Stimulated activated memory B cell treated with anti-CD40 and anti-IgM and Interleukin-4, amounts not matched to agents 10 μg/mL and 1 μg/mL and 100 μg/mL, for 72 hours (primary cell): Measurements from ENCODE around the gene SLC26A6.

Source experiments
- ATAC-seq: fragments of 150-1000 bp; cut with Tn5 transposase; 2 replicates; pipeline ENCODE4 v1.10.0; 2021
- H3K27ac Mint-ChIP-seq: one replicate; pipeline ENCODE4 v1.8.0; 2022; ENCODE audit warnings: mild to moderate bottlenecking, mixed read lengths
- H3K27me3 Mint-ChIP-seq: one replicate; pipeline ENCODE4 v1.8.0; 2022; ENCODE audit warnings: mixed read lengths
- H3K36me3 Mint-ChIP-seq: one replicate; pipeline ENCODE4 v1.8.0; 2022; ENCODE audit warnings: mixed read lengths
- H3K4me1 Mint-ChIP-seq: one replicate; pipeline ENCODE4 v1.8.0; 2022; ENCODE audit warnings: mixed read lengths
- H3K4me3 Mint-ChIP-seq: one replicate; pipeline ENCODE4 v1.8.0; 2022; ENCODE audit warnings: mild to moderate bottlenecking, moderate library complexity, mixed read lengths
- H3K9me3 Mint-ChIP-seq: one replicate; pipeline ENCODE4 v1.8.0; 2022; ENCODE audit warnings: mixed read lengths

SLC26A6 gene

GRCh38 chr3:48635222-48636021 is at the start of gene SLC26A6:
Gene SLC26A6, minus strand, starts transcription at chr3:48635461. Its CDS starts 68 bp downstream, at chr3:48635393.
- ATAC-seq: peak; percentile 96
- Mint-ChIP-seq H3K36me3 (peaks cover 24% of the 10 kb centered on the region), H3K27me3 (peaks cover 6% of the 10 kb centered on the region), H3K4me3 (peak within 1 kb of the TSS; percentile 93), H3K27ac (peak within 1 kb of the TSS; percentile 81), H3K4me1 (peaks cover 18% of the 10 kb centered on the region), H3K9me3 (no peaks in the 10 kb centered on the region)

GRCh38 chr3:48684480-48685143 is 49.4 kb upstream of the SLC26A6 start:
- Mint-ChIP-seq H3K4me1 (peaks cover 43% of the 10 kb centered on the region), H3K36me3 (peaks cover 36% of the 10 kb centered on the region)
- no peak for ATAC-seq

GRCh38 chr3:48684054-48684349 is 48.7 kb upstream of the SLC26A6 start:
- Mint-ChIP-seq H3K4me3 (no peak overlapping the region), H3K9me3 (no peaks in the 10 kb centered on the region), H3K27me3 (no peaks in the 10 kb centered on the region), H3K4me1 (peaks cover 46% of the 10 kb centered on the region), H3K36me3 (peaks cover 36% of the 10 kb centered on the region), H3K27ac (no peak overlapping the region)
- no peak for ATAC-seq

More at GRCh38 chr3:48684480-48685143, 49.4 kb upstream of the SLC26A6 start:
- no peaks in the 10 kb centered on the region for H3K9me3 Mint-ChIP-seq
- peak overlapping the region; percentile 84 for H3K27ac Mint-ChIP-seq
- peak overlapping the region; percentile 89 for H3K4me3 Mint-ChIP-seq
- no peaks in the 10 kb centered on the region for H3K27me3 Mint-ChIP-seq

GRCh38 chr3:48682786-48683185 is 47.5 kb upstream of the SLC26A6 start:
- Mint-ChIP-seq H3K4me1 (peaks cover 46% of the 10 kb centered on the region), H3K36me3 (peaks cover 36% of the 10 kb centered on the region), H3K9me3 (no peaks in the 10 kb centered on the region), H3K4me3 (no peak overlapping the region), H3K27ac (no peak overlapping the region), H3K27me3 (no peaks in the 10 kb centered on the region)
- no peak for ATAC-seq

- no peak overlapping the region for H3K27ac Mint-ChIP-seq
- peaks cover 39% of the 10 kb centered on the region for H3K36me3 Mint-ChIP-seq
- no peaks in the 10 kb centered on the region for H3K27me3 Mint-ChIP-seq
- no peaks in the 10 kb centered on the region for H3K9me3 Mint-ChIP-seq
- no peak overlapping the region for H3K4me3 Mint-ChIP-seq
- ATAC-seq: no peak
- H3K4me1 Mint-ChIP-seq: peaks cover 46% of the 10 kb centered on the region
Observed at GRCh38 chr3:48681974-48682610, 46.8 kb upstream of the SLC26A6 start.

GRCh38 chr3:48681541-48681880 is 46.2 kb upstream of the SLC26A6 start:
- H3K4me3 Mint-ChIP-seq: no peak overlapping the region
- H3K9me3 Mint-ChIP-seq: no peaks in the 10 kb centered on the region
- no peak overlapping the region for H3K27ac Mint-ChIP-seq
- H3K4me1 Mint-ChIP-seq: peaks cover 43% of the 10 kb centered on the region
- no peaks in the 10 kb centered on the region for H3K27me3 Mint-ChIP-seq
- no peak for ATAC-seq
- H3K36me3 Mint-ChIP-seq: peaks cover 40% of the 10 kb centered on the region

GRCh38 chr3:48680811-48681540 is 45.7 kb upstream of the SLC26A6 start:
- no peak overlapping the region for H3K27ac Mint-ChIP-seq
- no peak overlapping the region for H3K4me3 Mint-ChIP-seq
- no peak for ATAC-seq
- H3K27me3 Mint-ChIP-seq: no peaks in the 10 kb centered on the region
- H3K36me3 Mint-ChIP-seq: peaks cover 40% of the 10 kb centered on the region
- H3K9me3 Mint-ChIP-seq: no peaks in the 10 kb centered on the region
- peaks cover 37% of the 10 kb centered on the region for H3K4me1 Mint-ChIP-seq

GRCh38 chr3:48679411-48680391 is 44.4 kb upstream of the SLC26A6 start:
- peaks cover 40% of the 10 kb centered on the region for H3K36me3 Mint-ChIP-seq
- peak; percentile 83 for ATAC-seq
- no peak overlapping the region for H3K4me3 Mint-ChIP-seq
- peaks cover 32% of the 10 kb centered on the region for H3K4me1 Mint-ChIP-seq
- no peaks in the 10 kb centered on the region for H3K9me3 Mint-ChIP-seq
- H3K27me3 Mint-ChIP-seq: no peaks in the 10 kb centered on the region
- no peak overlapping the region for H3K27ac Mint-ChIP-seq

GRCh38 chr3:48678566-48679380 is 43.5 kb upstream of the SLC26A6 start:
- no peaks in the 10 kb centered on the region for H3K27me3 Mint-ChIP-seq
- ATAC-seq: no peak
- H3K4me3 Mint-ChIP-seq: no peak overlapping the region
- H3K36me3 Mint-ChIP-seq: peaks cover 43% of the 10 kb centered on the region
- H3K27ac Mint-ChIP-seq: no peak overlapping the region
- peaks cover 23% of the 10 kb centered on the region for H3K4me1 Mint-ChIP-seq
- H3K9me3 Mint-ChIP-seq: no peaks in the 10 kb centered on the region

- H3K4me3 Mint-ChIP-seq: no peak overlapping the region
- peaks cover 21% of the 10 kb centered on the region for H3K4me1 Mint-ChIP-seq
- no peaks in the 10 kb centered on the region for H3K9me3 Mint-ChIP-seq
- no peaks in the 10 kb centered on the region for H3K27me3 Mint-ChIP-seq
- H3K36me3 Mint-ChIP-seq: peaks cover 45% of the 10 kb centered on the region
- H3K27ac Mint-ChIP-seq: no peak overlapping the region
- ATAC-seq: no peak
Observed at GRCh38 chr3:48678056-48678455, 42.8 kb upstream of the SLC26A6 start.

- no peaks in the 10 kb centered on the region for H3K27me3 Mint-ChIP-seq
- H3K4me1 Mint-ChIP-seq: peaks cover 14% of the 10 kb centered on the region
- no peaks in the 10 kb centered on the region for H3K9me3 Mint-ChIP-seq
- peaks cover 31% of the 10 kb centered on the region for H3K36me3 Mint-ChIP-seq
- no peak overlapping the region for H3K4me3 Mint-ChIP-seq
- no peak overlapping the region for H3K27ac Mint-ChIP-seq
- ATAC-seq: no peak
Observed at GRCh38 chr3:48674505-48674904, 39.2 kb upstream of the SLC26A6 start.

- peak overlapping the region; percentile 17 for H3K27ac Mint-ChIP-seq
- H3K9me3 Mint-ChIP-seq: no peaks in the 10 kb centered on the region
- H3K4me3 Mint-ChIP-seq: no peak overlapping the region
- peaks cover 12% of the 10 kb centered on the region for H3K4me1 Mint-ChIP-seq
- no peak for ATAC-seq
- H3K27me3 Mint-ChIP-seq: no peaks in the 10 kb centered on the region
- peaks cover 18% of the 10 kb centered on the region for H3K36me3 Mint-ChIP-seq
Observed at GRCh38 chr3:48672522-48672921, 37.3 kb upstream of the SLC26A6 start.

- no peak for ATAC-seq
- Mint-ChIP-seq H3K27me3 (peaks cover 21% of the 10 kb centered on the region), H3K4me1 (peaks cover 29% of the 10 kb centered on the region), H3K27ac (no peak overlapping the region), H3K4me3 (no peak overlapping the region), H3K9me3 (no peaks in the 10 kb centered on the region), H3K36me3 (no peaks in the 10 kb centered on the region)
Observed at GRCh38 chr3:48664929-48665328, 29.7 kb upstream of the SLC26A6 start.

- H3K4me1 Mint-ChIP-seq: peaks cover 29% of the 10 kb centered on the region
- no peak overlapping the region for H3K27ac Mint-ChIP-seq
- H3K27me3 Mint-ChIP-seq: peaks cover 21% of the 10 kb centered on the region
Observed at GRCh38 chr3:48664313-48664644, 29.0 kb upstream of the SLC26A6 start.

More at GRCh38 chr3:48664313-48664644, 29.0 kb upstream of the SLC26A6 start:
- Mint-ChIP-seq H3K4me3 (peak overlapping the region; percentile 89), H3K9me3 (no peaks in the 10 kb centered on the region), H3K36me3 (no peaks in the 10 kb centered on the region)
- no peak for ATAC-seq
